Thoracic aorta (tissue), 2 donors: Measurements from ENCODE around the gene BCAM. TPM values are rescaled to one million over a fixed set of nuclear protein-coding genes. Genes with fewer than 3 reads are reported as not detected.
"Not testable (repeated sequence)": the region's sequence is repeated elsewhere in the genome, so short reads cannot be mapped to it uniquely, and the experiment has no call there.

ENCODE experiments used
- ATAC-seq: fragments of 150-250 bp; one replicate; pipeline ENCODE4 v1.8.0; 2017; ENCODE audit warnings: low read depth; ENCODE audit not compliant: insufficient number of reproducible peaks, low FRiP score
- DNase-seq: peaks from one replicate; pipeline ENCODE4 v3.0.0-alpha.2; 2020; ENCODE audit warnings: low spot score
- H3K27ac ChIP-seq, 2 donors: fragments of 200-600 bp; sonication (generic); 1 replicate in 1 of 2; 2 replicates in 1 of 2; pipeline ENCODE4 v1.5.1; 2016; ENCODE audit warnings: mild to moderate bottlenecking in 2 of 2, moderate library complexity in 2 of 2
- H3K27me3 ChIP-seq: fragments of 200-600 bp; sonication (generic); replicated peaks from 2 replicates; pipeline ENCODE4 v1.6.0; 2016; ENCODE audit warnings: mild to moderate bottlenecking; ENCODE audit not compliant: insufficient read depth
- H3K36me3 ChIP-seq: fragments of 200-600 bp; sonication (generic); one replicate; pipeline ENCODE4 v1.5.1; 2016
- H3K4me1 ChIP-seq, 2 donors: fragments of 200-600 bp; sonication (generic); 1 replicate in 1 of 2; 2 replicates in 1 of 2; pipeline versions ENCODE4 v1.5.1 to v1.6.0; 2016; ENCODE audit warnings: low read depth in 2 of 2, mild to moderate bottlenecking in 1 of 2; ENCODE audit not compliant: control insufficient read depth in 1 of 2
- H3K4me3 ChIP-seq: fragments of 200-600 bp; sonication (generic); 2 replicates; pipeline ENCODE4 v1.5.1; 2016; ENCODE audit warnings: mild to moderate bottlenecking
- H3K9me3 ChIP-seq: fragments of 200-600 bp; sonication (generic); 2 replicates; pipeline ENCODE4 v1.5.1; 2016
- total RNA-seq, 2 donors: library from RNA; depleted of rRNA; stranded (reverse); fragments of >200 nt; gene quantifications; one replicate each; pipeline versions ENCODE4 v1.1.0 to v1.2.3, GENCODE V29; 2016
- TF ChIP-seq, protein P1 (sequence below): fragments of 200-600 bp; sonication (generic); IDR thresholded peaks from one replicate; pipeline ENCODE4 v1.5.1; 2019; ENCODE audit warnings: antibody characterized with exemption

The BCAM gene
- total RNA-seq, 2 donors from 2014 or later = 77.7 to 178 TPM

DNA sequence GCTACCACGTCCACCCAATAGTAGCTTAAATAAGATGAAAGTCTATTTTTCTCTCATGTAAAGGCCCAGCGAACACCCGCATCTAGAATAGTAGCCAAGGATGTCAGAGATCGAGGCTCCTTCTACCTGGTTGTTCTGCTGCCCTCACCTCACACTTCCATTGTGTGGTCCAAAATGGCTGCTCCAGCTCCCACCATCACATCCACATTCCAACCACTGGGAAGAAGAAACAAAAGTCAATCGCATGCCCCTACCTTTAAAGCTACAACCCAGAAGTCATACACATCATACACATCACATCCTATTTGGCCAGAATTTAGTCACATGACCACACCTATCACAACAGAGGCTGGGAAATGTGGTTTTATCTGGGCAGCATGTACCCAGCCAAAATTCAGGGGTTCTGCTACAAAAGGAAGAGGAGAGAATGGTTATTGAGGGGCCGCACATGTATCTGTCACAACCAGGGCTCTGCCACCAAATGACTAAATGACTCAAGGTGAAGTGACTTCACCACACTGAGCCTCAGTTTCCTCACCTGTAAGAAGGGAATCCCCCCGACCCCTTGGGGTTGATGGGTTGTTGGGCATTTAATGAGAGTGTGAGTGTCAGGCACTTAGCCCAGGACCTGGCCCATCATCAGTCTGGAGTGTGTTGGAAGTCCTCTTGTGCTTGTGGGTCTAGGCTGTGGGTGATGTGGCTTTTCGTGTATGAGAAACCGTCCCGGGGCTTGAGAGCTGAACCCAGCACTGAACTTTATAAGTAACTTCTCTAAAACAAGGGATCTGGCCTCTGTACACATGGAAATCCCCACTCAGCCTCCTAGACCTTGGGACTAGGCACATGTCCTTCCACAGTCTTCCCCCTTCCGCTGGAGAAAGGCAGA is 41.4 kb upstream of the BCAM start:
- Histone ChIP-seq H3K4me3 (no peak overlapping the region), H3K27me3 (no peaks in the 10 kb centered on the region), H3K9me3 (no peaks in the 10 kb centered on the region), H3K27ac (no peak overlapping the region), H3K36me3 (no peaks in the 10 kb centered on the region), H3K4me1 (peaks cover 0 to 6% of the 10 kb centered on the region in 2 donors)
- DNase-seq (no peak), ATAC-seq (no peak)
- TF ChIP-seq, protein P1, sequence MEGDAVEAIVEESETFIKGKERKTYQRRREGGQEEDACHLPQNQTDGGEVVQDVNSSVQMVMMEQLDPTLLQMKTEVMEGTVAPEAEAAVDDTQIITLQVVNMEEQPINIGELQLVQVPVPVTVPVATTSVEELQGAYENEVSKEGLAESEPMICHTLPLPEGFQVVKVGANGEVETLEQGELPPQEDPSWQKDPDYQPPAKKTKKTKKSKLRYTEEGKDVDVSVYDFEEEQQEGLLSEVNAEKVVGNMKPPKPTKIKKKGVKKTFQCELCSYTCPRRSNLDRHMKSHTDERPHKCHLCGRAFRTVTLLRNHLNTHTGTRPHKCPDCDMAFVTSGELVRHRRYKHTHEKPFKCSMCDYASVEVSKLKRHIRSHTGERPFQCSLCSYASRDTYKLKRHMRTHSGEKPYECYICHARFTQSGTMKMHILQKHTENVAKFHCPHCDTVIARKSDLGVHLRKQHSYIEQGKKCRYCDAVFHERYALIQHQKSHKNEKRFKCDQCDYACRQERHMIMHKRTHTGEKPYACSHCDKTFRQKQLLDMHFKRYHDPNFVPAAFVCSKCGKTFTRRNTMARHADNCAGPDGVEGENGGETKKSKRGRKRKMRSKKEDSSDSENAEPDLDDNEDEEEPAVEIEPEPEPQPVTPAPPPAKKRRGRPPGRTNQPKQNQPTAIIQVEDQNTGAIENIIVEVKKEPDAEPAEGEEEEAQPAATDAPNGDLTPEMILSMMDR = no peak

DNA sequence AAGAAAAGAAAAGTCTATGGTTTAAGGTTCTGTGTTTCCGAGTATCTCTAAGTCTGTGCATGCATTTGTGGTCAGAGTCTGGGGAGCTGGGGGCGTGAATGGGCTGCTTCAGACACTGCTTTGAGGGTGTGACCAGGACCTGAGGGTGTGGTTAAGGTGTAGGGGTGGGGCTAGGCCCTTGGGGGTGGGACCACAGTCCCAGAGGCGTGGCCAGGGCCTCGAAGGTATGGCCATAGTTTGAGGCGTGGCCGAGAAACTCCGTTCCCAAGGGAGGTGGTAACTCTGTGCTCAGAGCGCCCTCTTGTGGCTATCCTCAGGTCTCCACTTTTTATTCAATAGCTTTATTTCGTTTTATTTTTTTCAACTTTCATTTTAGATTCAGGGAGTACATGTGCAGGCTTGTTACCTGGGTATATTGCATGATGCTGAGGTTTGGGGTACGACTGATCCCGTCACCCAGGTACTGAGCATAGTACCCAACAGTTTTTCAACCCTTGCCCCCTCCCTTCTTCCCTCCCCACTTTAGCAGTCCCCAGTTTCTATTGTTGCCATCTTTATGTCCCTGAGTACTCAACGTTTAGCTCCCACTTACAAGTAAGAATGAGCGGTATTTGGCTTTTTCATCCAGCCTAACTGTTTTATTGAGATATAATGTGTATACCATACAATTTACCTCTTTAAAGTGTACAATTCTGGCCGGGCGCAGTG is 38.2 kb upstream of the BCAM start:
- H3K27ac ChIP-seq = no peak overlapping the region
- H3K4me3 ChIP-seq = no peak overlapping the region
- no peaks in the 10 kb centered on the region for H3K27me3 ChIP-seq
- no peaks in the 10 kb centered on the region for H3K9me3 ChIP-seq
- no peaks in the 10 kb centered on the region for H3K36me3 ChIP-seq
- TF ChIP-seq, protein P1 = peak; percentile 88
- DNase-seq (peak; percentile 86), ATAC-seq (peak; percentile 73)
- peaks cover 0 to 6% of the 10 kb centered on the region in 2 donors for H3K4me1 ChIP-seq

DNA sequence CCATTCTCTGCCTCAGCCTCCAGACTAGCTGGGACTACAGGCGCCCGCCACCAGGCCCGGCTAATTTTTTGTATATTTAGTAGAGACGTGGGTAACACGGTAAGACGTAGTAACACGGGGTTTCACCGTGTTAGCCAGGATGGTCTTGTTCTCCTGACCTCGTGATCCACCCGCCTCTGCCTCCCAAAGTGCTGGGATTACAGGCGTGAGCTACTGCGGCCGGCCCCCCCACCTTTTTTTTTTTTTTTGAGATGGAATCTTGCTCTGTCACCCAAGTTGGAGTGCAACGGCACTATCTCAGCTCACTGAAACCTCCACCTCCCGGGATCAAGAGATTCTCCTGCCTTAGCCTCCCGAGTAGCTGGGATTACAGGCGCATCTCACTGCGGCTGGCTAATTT is 36.8 kb upstream of the BCAM start:
- H3K27me3 ChIP-seq, ATAC-seq, H3K4me1 ChIP-seq, H3K9me3 ChIP-seq, H3K36me3 ChIP-seq, H3K4me3 ChIP-seq, H3K27ac ChIP-seq, DNase-seq: not testable (repeated sequence)

DNA sequence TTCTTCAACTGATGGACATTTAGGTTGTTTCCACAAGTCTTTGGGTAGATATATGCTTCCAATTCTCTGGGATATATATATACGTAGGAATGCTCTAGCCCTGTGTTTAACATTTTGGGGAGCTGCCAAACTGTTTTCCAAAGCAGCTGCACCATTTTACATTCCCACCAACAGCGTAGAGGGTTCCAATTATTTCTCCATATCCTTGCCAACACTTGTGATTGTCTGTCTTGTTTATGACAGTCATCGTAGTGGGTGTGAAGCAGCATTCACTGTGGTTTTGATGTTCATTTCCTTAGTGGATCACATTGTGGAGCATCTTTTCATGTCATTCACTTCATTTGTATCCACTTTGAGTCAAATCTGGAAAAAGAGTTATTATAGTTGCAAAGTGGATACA is 35.9 kb upstream of the BCAM start:
- Histone ChIP-seq H3K36me3 (no peaks in the 10 kb centered on the region), H3K4me3 (no peak overlapping the region), H3K9me3 (no peaks in the 10 kb centered on the region), H3K27ac (no peak overlapping the region), H3K27me3 (no peaks in the 10 kb centered on the region), H3K4me1 (peaks cover 0 to 6% of the 10 kb centered on the region in 2 donors)
- no peak for DNase-seq
- ATAC-seq = no peak
- TF ChIP-seq, protein P1 = no peak

DNA sequence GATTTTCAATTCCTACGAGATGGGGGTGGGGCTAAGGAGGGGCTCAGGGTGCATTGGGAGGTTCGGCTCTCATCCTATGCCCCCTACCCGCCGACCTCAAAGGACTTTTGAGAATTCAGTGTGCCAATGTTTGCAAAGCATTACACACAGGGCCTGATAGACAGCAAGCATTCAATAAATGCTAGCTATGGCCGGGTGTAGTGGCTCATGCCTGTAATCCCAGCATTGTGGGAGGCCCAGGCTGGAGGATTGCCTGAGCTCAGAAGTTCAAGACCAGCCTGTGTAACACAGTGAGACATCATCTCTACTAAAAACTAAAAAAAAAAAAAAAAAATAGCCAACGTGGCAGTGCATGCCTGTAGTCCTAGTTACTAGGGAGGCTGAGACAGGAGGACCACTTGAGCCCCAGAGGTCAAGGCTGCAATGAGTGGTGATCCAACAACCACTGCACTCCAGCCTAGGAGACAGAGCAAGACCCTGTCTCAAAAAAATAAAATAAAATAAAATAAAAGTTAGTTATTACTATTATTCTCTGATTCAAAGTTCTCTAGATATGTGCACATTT is 33.1 kb upstream of the BCAM start:
- DNase-seq (no peak), ATAC-seq (no peak)
- no peaks in the 10 kb centered on the region for H3K36me3 ChIP-seq
- TF ChIP-seq, protein P1 = no peak
- no peak overlapping the region for H3K4me3 ChIP-seq
- H3K27me3 ChIP-seq = no peaks in the 10 kb centered on the region
- no peaks in the 10 kb centered on the region for H3K4me1 ChIP-seq
- no peaks in the 10 kb centered on the region for H3K9me3 ChIP-seq
- no peak overlapping the region for H3K27ac ChIP-seq
